CD8-positive, alpha-beta memory T cell (primary cell): ENCODE measurements around the gene KPTN. TPM values are rescaled to one million over a fixed set of nuclear protein-coding genes. Genes with fewer than 3 reads are reported as not detected.

Experiments used
- CTCF ChIA-PET: fragments of 350-600 bp; sonication (Branson Sonifier 250); formaldehyde crosslinking; loops from one replicate; lab custom pipeline; 2021; ENCODE audit warnings: antibody characterized with exemption; lab: Charles Lee
- POLR2A ChIA-PET: fragments of 350-600 bp; sonication (Branson Sonifier 250); formaldehyde crosslinking; loops from one replicate; lab custom pipeline; 2021; ENCODE audit warnings: antibody characterized with exemption; lab: Charles Lee
- DNase-seq, 5 donors: peaks; one replicate each; pipeline versions ENCODE4 v3.0.0 to v3.0.0-alpha.2; 2020 to 2022; ENCODE audit warnings: mixed read lengths in 1 of 5
- H3K27ac ChIP-seq: one replicate; pipeline ENCODE4 v1.7.0; 2013; ENCODE audit warnings: low read depth, mild to moderate bottlenecking, low read length, moderate library complexity
- H3K27me3 ChIP-seq: 2 replicates; pipeline ENCODE4 v1.7.0; 2013; ENCODE audit warnings: low read length, mild to moderate bottlenecking; ENCODE audit not compliant: insufficient read depth, poor library complexity, severe bottlenecking
- H3K36me3 ChIP-seq: 2 replicates; pipeline ENCODE4 v1.7.0; 2013; ENCODE audit warnings: mild to moderate bottlenecking, low read length, moderate library complexity; ENCODE audit not compliant: insufficient read depth
- H3K4me1 ChIP-seq: 2 replicates; pipeline ENCODE4 v1.7.0; 2013; ENCODE audit warnings: mild to moderate bottlenecking, low read length, moderate library complexity; ENCODE audit not compliant: insufficient read depth
- H3K4me3 ChIP-seq: 2 replicates; pipeline ENCODE4 v1.7.0; 2013; ENCODE audit warnings: mild to moderate bottlenecking, low read length
- H3K9me3 ChIP-seq: 2 replicates; pipeline ENCODE4 v1.7.0; 2013; ENCODE audit warnings: mild to moderate bottlenecking, low read length
- H3K27ac Mint-ChIP-seq, 8 donors: one replicate each; pipeline ENCODE4 v1.8.0; 2020 to 2021; ENCODE audit warnings: mixed read lengths in 8 of 8, mild to moderate bottlenecking in 6 of 8, inconsistent platforms in 3 of 8, moderate library complexity in 3 of 8
- H3K27me3 Mint-ChIP-seq, 2 donors: one replicate each; pipeline ENCODE4 v1.8.0; 2020 to 2021; ENCODE audit warnings: mixed read lengths in 2 of 2, mild to moderate bottlenecking in 1 of 2, moderate library complexity in 1 of 2
- H3K36me3 Mint-ChIP-seq, 3 donors: one replicate each; pipeline ENCODE4 v1.8.0; 2020 to 2021; ENCODE audit warnings: mixed read lengths in 3 of 3, inconsistent platforms in 1 of 3, mild to moderate bottlenecking in 1 of 3
- H3K4me1 Mint-ChIP-seq, 3 donors: one replicate each; pipeline ENCODE4 v1.8.0; 2020 to 2021; ENCODE audit warnings: mixed read lengths in 3 of 3, inconsistent platforms in 1 of 3, mild to moderate bottlenecking in 1 of 3
- H3K4me3 Mint-ChIP-seq, 7 donors: one replicate each; pipeline ENCODE4 v1.8.0; 2020 to 2021; ENCODE audit warnings: mixed read lengths in 7 of 7, mild to moderate bottlenecking in 6 of 7, moderate library complexity in 4 of 7, inconsistent platforms in 2 of 7
- H3K9me3 Mint-ChIP-seq, 5 donors: one replicate each; pipeline ENCODE4 v1.8.0; 2020 to 2022; ENCODE audit warnings: mixed read lengths in 5 of 5, mild to moderate bottlenecking in 3 of 5, moderate library complexity in 2 of 5, inconsistent platforms in 1 of 5
- polyA plus RNA-seq: library from polyadenylated mRNA; unstranded; fragments of 300-500 nt; fragmentation: Illumina TruSeq; gene quantifications from one replicate; pipeline ENCODE4 v1.2.3, GENCODE V29; 2021
- total RNA-seq, 2 experiments: library from RNA; stranded (reverse); gene quantifications; one replicate each; pipeline ENCODE4 v1.2.3, GENCODE V29; 2021

The KPTN gene
- total and polyA plus RNA-seq, 3 experiments from 2014 or later: 5.9 to 12.4 (median 10.8) TPM

GRCh38 chr19:47480658-47481057 is 3.4 kb downstream of the KPTN start:
- Mint-ChIP-seq H3K4me3 (peak overlapping the region in 1 of 7 donors; percentile 37), H3K36me3 (peaks cover 0 to 7% (median 2%) of the 10 kb centered on the region in 3 donors), H3K4me1 (peaks cover 21 to 26% (median 23%) of the 10 kb centered on the region in 3 donors), H3K27ac (peak overlapping the region in 1 of 8 donors; percentile 21), H3K9me3 (no peaks in the 10 kb centered on the region), H3K27me3 (peaks cover 0 to 7% of the 10 kb centered on the region in 2 donors)
- peaks cover 20% of the 10 kb centered on the region for H3K4me1 ChIP-seq
- H3K4me3 ChIP-seq: no peak overlapping the region
- H3K27me3 ChIP-seq: no peaks in the 10 kb centered on the region
- ChIA-PET POLR2A (no interaction called here), CTCF (no interaction called here)
- H3K36me3 ChIP-seq: no peaks in the 10 kb centered on the region
- no peaks in the 10 kb centered on the region for H3K9me3 ChIP-seq
- H3K27ac ChIP-seq: no peak overlapping the region
- DNase-seq: no peak

- Mint-ChIP-seq H3K27ac (no peak overlapping the region), H3K4me3 (no peak overlapping the region)
Measured at GRCh38 chr19:47479701-47480503, 4.1 kb downstream of the KPTN start.

DNA sequence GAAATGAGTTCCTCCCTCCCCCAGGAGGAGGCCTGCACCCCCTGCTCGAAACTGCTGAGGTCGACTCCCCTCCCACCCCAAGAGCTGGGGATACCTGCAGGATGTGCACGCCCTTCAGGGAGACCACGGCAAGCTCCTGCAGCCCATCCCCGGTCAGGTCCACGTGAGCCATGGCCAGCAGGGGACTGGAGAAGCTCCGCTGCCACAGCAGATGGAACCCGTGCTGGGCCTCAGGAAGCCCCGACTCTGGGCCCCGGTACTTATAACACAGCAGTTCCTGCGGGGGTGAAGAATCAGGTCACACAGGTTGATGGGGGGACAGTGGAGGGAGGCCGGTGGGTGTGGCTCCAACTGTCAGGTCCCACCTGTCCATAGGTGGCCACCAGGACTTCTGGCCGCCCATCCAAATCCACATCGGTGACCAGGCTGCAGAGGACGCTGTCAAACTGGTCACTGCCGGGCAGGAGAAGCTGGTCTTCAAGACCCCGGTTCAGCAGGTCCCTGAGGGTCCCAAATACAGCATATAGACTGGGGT is 7.5 kb downstream of the KPTN start:
- POLR2A ChIA-PET: no interaction called here
- DNase-seq: no peak
- Histone ChIP-seq H3K36me3 (no peaks in the 10 kb centered on the region), H3K27ac (no peak overlapping the region), H3K4me3 (no peak overlapping the region), H3K27me3 (peaks cover 6% of the 10 kb centered on the region), H3K4me1 (peaks cover 6% of the 10 kb centered on the region), H3K9me3 (no peaks in the 10 kb centered on the region)
- CTCF ChIA-PET: interaction anchor here (2.0 kb wide), 1 partner anchor 40 kb away, joined by 4 read pairs; no protein-coding TSS in a partner anchor
- Mint-ChIP-seq H3K4me1 (peaks cover 2 to 6% (median 4%) of the 10 kb centered on the region in 3 donors), H3K36me3 (peaks cover 0 to 1% (median 0%) of the 10 kb centered on the region in 3 donors), H3K27ac (peak overlapping the region in 1 of 8 donors; percentile 30), H3K4me3 (no peak overlapping the region), H3K9me3 (no peaks in the 10 kb centered on the region), H3K27me3 (peaks cover 15 to 18% of the 10 kb centered on the region in 2 donors)

More at GRCh38 chr19:47479701-47480503, 4.1 kb downstream of the KPTN start:
- no peak for DNase-seq
- ChIA-PET POLR2A (no interaction called here), CTCF (no interaction called here)
- Mint-ChIP-seq H3K9me3 (no peaks in the 10 kb centered on the region), H3K36me3 (peaks cover 0 to 4% (median 0%) of the 10 kb centered on the region in 3 donors), H3K27me3 (peaks cover under 1 to 7% of the 10 kb centered on the region in 2 donors), H3K4me1 (peaks cover 14 to 18% (median 16%) of the 10 kb centered on the region in 3 donors)
- H3K27ac ChIP-seq: no peak overlapping the region
- no peak overlapping the region for H3K4me3 ChIP-seq
- peaks cover 12% of the 10 kb centered on the region for H3K4me1 ChIP-seq
- H3K27me3 ChIP-seq: no peaks in the 10 kb centered on the region
- no peaks in the 10 kb centered on the region for H3K36me3 ChIP-seq
- no peaks in the 10 kb centered on the region for H3K9me3 ChIP-seq

DNA sequence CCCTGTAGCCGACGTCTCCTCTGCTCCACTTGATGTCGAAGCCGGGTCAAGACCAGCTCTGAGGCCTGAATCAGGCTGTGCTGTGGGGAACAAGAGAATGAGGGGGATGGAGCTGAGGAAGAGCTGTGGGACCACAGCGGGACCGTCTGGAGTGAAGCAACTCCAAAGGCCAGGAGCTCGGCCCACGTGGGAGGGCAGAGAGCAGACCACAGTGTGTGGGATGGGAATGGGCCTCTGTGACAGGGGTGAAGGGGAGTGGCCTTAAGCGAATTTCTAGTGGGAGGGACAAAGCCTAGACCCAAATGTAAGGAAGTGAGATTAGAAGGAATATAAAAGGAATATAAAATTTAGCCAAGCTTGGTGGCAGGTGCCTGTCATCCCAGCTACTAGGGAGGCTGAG is 8.6 kb downstream of the KPTN start:
- H3K4me1 ChIP-seq: peaks cover 6% of the 10 kb centered on the region
- H3K27ac Mint-ChIP-seq: no peak overlapping the region
- POLR2A ChIA-PET: no interaction called here
- H3K4me1 Mint-ChIP-seq: peaks cover 7 to 15% (median 13%) of the 10 kb centered on the region in 3 donors
- H3K4me3 ChIP-seq: no peak overlapping the region
- H3K9me3 Mint-ChIP-seq: no peaks in the 10 kb centered on the region
- no peaks in the 10 kb centered on the region for H3K36me3 ChIP-seq
- H3K27ac ChIP-seq: no peak overlapping the region
- DNase-seq: no peak
- H3K27me3 Mint-ChIP-seq: peaks cover 24 to 26% of the 10 kb centered on the region in 2 donors
- peaks cover 0 to 1% (median 0%) of the 10 kb centered on the region in 3 donors for H3K36me3 Mint-ChIP-seq
- H3K27me3 ChIP-seq: peaks cover 16% of the 10 kb centered on the region
- CTCF ChIA-PET: interaction anchor here (0.8 to 2.6 kb wide), 3 partner anchors 8 to 231 kb away, joined by 3 to 10 read pairs (median 4); partner anchors contain the start of gene KPTN
- no peak overlapping the region for H3K4me3 Mint-ChIP-seq
- H3K9me3 ChIP-seq: no peaks in the 10 kb centered on the region

GRCh38 chr19:47473336-47473735 is 10.7 kb downstream of the KPTN start:
- Mint-ChIP-seq H3K9me3 (no peaks in the 10 kb centered on the region), H3K27ac (no peak overlapping the region), H3K27me3 (peaks cover 33 to 45% of the 10 kb centered on the region in 2 donors), H3K36me3 (peaks cover 0 to 1% (median 0%) of the 10 kb centered on the region in 3 donors), H3K4me3 (no peak overlapping the region), H3K4me1 (peaks cover 9 to 17% (median 15%) of the 10 kb centered on the region in 3 donors)
- CTCF ChIA-PET: interaction anchor here (2.6 kb wide), 1 partner anchor 10 kb away, joined by 10 read pairs; the partner anchor contains the start of gene KPTN
- peaks cover 6% of the 10 kb centered on the region for H3K4me1 ChIP-seq
- no peaks in the 10 kb centered on the region for H3K36me3 ChIP-seq
- H3K9me3 ChIP-seq: no peaks in the 10 kb centered on the region
- no peak overlapping the region for H3K27ac ChIP-seq
- no peak overlapping the region for H3K4me3 ChIP-seq
- H3K27me3 ChIP-seq: peaks cover 30% of the 10 kb centered on the region
- POLR2A ChIA-PET: no interaction called here
- no peak for DNase-seq

DNA sequence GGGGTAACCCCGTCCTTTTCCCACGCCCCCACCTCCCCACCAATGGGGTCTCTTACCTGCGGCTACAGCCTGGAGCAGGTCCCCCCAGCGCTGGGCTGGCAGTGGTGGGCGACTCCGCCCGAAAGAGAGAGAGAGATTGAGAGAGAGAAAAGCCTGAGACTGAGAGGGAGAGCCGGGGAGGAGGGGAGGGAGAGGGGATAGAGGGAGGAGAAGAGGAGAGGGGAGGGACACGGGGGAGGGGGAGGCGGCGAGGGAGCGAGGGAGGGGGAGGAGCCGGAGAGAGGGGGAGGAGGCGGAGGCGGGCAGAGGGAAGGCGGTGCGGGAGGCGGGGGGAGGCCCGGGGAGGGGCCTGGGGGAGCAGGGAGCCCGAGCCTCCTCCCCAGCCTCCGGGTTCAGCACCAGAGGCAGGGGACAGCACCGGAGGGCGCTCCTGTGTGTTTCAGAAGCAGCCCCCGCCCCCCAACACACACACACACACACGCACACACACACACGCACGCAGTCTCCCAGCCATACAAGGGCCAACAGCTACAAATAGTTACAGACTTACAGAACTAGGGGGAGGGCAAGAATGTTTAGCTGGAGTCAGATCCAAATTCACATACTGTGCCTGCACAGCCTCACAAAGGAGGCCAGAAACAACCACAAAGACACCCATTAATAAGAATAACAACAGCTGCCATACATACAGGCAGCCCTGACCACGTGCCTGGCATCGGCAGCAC is 12.1 kb downstream of the KPTN start, which contains the start of gene SLC8A2:
TSS of gene SLC8A2 (minus strand) at position 161 of the 725 bp plus-strand sequence. CDS start 5,490 bp downstream, outside the sequence.
- Histone ChIP-seq H3K4me3 (no peak within 1 kb of the TSS), H3K27ac (no peak within 1 kb of the TSS), H3K36me3 (no peaks in the 10 kb centered on the region), H3K27me3 (peaks cover 30% of the 10 kb centered on the region), H3K4me1 (peaks cover 6% of the 10 kb centered on the region), H3K9me3 (no peaks in the 10 kb centered on the region)
- H3K27me3 Mint-ChIP-seq: peaks cover 38 to 57% of the 10 kb centered on the region in 2 donors
- peaks cover 9 to 17% (median 15%) of the 10 kb centered on the region in 3 donors for H3K4me1 Mint-ChIP-seq
- ChIA-PET CTCF (no interaction called here), POLR2A (no interaction called here)
- H3K4me3 Mint-ChIP-seq: peak within 1 kb of the TSS; percentile 18 to 86 (median 27)
- peak; percentile 45 to 77 (median 57) for DNase-seq
- peak within 1 kb of the TSS in 2 of 8 donors; percentile 1 to 9 for H3K27ac Mint-ChIP-seq
- no peaks in the 10 kb centered on the region for H3K9me3 Mint-ChIP-seq
- peaks cover 0 to 1% (median 0%) of the 10 kb centered on the region in 3 donors for H3K36me3 Mint-ChIP-seq

GRCh38 chr19:47471381-47471732 is 12.7 kb downstream of the KPTN start:
- DNase-seq: no peak
- no peaks in the 10 kb centered on the region for H3K36me3 ChIP-seq
- ChIA-PET CTCF (no interaction called here), POLR2A (no interaction called here)
- no peak overlapping the region for H3K4me3 ChIP-seq
- Mint-ChIP-seq H3K4me3 (peak overlapping the region in 4 of 7 donors; percentile 26 to 86 (median 46)), H3K36me3 (peaks cover 0 to 1% (median 0%) of the 10 kb centered on the region in 3 donors), H3K27ac (no peak overlapping the region), H3K27me3 (peaks cover 38 to 58% of the 10 kb centered on the region in 2 donors), H3K4me1 (peaks cover 9 to 17% (median 15%) of the 10 kb centered on the region in 3 donors), H3K9me3 (no peaks in the 10 kb centered on the region)
- H3K4me1 ChIP-seq: peaks cover 6% of the 10 kb centered on the region
- peaks cover 30% of the 10 kb centered on the region for H3K27me3 ChIP-seq
- H3K27ac ChIP-seq: no peak overlapping the region
- H3K9me3 ChIP-seq: no peaks in the 10 kb centered on the region
